Anterior cingulate cortex (tissue), 58 donors: Measurements from ENCODE around the gene TSGA10.
"Not testable (repeated sequence)": the region's sequence is repeated elsewhere in the genome, so short reads cannot be mapped to it uniquely, and the experiment has no call there.

Source experiments
- DNase-seq, 58 donors: peaks; one replicate each; lab custom pipeline; 2025; lab: John Stamatoyannopoulos, UW

TSGA10 gene

DNA sequence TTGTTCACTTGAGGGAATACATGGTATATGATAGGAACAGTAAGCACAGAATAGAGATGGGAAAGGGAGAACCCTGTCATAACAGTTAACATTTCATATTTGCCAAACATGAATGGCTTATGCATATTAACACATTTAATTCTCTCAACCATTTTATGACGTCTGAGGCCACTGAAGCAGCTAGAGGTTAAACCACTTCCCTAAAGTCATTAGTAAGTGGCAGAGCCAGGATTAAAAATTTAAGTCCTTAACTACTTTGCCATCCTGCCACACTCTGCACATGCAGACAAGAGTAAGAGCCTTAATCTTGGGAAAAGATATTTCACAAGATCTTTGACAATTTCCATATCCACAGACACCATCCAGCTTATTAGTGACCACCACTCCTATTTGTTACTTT lies 2.1 kb upstream of the TSGA10 start:
- no peak for DNase-seq

DNA sequence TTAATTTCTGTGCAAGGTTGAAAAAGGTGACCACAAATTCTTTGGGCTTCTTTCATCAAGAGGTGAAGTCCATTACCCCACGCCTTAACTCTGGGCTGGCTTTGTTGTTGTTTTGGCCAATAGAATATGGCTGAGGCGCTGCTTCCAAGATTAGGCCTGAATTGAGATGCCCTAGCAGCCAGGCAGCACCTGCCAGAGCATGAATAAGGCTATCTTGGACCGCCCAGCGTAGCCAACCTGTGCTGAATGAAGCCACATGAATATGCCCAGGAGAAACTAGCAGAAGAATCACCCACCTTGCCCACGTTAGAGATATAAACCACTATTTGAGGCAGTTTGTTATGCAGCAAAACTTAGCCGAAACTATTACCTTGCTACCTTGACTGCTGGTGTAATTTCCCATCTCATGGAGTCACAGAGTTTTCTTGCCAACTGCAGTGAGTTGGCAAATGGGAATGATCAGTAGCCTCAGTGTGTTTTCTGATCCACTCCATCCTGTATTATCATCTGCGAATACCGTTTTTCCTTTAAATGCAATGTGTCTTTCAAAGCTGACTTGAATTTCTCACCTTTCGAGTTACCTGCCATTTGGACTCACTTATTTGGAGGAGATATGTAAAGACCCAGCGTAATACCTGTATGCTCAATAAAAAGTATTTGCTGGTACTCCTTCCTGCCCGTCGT lies 679 bp downstream of the TSGA10 start:
- DNase-seq, result peak in 3 of 58 donors; percentile 0 to 4 (median 2)

DNA sequence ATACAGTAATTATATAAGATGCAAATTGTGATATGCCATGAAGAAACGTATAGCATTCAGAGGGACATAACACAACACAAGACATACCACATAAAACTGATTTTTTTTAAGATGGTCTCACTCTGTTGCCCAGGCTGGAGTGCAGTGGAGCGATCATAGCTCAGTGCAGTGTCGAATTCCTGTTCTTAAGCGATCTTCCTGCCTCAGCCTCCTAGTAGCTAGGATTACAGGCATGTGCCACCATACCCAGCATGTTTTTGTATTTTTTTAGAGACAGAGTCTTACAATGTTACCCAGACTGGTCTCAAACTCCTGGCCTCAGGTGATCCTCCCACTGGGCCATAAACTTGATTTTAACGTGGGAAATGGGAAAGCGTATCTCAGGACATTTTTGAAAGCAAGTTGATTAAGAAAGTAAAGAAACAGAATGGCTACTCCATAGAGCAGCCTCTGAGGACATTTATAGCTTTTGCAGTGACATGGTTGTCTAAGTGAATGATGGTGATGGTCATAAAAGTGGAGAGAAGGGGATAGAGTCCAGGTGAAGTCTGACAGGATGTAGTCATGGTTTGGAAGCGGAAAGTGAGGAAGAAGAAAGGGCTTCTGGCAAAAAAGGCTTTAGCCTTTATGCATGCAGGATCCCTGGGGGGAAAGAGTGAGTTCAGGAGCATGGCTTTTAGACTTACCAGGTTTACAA lies 2.4 kb downstream of the TSGA10 start:
- DNase-seq, result no peak

DNA sequence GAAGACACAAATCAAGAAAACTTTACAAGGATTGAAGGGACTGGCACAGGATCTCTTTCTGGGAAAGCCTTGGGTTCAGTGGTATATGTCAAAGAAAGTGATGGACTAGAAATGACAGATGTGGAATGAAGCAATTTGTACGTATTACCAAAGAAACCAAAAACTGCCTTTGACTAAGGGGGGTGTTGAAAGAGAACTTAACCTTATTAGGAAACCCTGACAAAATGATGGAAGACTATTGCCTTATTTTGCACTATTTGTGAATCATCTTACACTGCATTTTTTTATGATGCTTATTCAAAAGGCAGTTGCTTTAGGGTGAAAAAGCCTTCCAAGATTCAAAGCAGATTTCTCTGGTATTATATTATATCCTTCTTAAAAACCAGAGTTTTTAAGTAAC lies 4.0 kb downstream of the TSGA10 start:
- no peak for DNase-seq

DNA sequence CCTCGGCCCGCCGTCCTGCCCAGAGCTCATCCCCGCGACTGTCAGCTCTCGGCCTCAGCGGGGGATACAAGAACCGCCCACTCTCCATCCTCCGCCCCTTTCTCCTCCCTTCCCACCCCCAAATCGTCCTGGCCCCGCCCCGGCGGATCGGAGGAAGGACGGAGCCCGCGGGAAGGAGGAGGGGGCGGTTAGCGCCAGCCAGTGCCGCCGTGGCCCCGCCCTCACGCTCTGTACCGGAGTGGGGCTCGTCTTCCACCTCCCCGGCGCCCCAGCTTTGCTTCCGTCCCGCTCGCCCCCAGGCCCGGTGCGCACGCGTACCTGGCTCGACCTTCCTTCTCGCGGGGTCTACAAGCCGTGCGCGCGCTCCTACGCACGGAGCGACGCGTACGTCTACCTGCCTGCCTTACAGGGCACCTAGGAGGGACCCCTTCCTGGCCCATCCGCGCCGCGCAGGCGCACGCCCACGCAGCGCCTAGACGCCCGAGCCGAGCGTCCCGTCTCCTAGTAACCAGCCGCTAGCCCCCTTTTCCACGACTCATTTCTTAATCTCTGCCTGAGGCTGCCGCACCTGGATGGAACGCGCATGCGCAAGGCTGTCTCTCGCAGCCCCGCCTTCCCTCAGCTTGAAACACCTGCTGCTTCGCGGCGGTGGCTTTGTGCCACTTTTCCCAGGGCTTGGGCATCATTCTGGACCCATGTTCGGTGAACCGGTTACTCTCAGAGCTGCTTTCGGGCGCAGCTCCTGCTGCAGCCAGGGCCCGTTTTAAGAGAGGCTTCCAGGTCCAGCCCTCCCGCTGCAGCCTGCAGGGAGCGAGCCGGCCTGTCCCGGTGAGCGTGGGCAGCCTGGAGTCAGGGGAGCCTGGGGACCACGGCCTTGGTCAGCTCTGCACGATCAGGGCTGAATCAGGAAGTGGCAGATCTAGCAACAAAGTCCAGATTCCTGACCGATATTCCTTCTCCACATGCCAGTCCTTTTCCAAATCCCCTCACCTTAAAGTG lies 13.3 kb downstream of the TSGA10 start, which contains the start of gene C2orf15:
Gene C2orf15 (plus strand): TSS at position 598 of the 999 bp plus-strand sequence. CDS start 8,852 bp downstream, outside the sequence.
- peak; percentile 76 to 96 (median 91) for DNase-seq

DNA sequence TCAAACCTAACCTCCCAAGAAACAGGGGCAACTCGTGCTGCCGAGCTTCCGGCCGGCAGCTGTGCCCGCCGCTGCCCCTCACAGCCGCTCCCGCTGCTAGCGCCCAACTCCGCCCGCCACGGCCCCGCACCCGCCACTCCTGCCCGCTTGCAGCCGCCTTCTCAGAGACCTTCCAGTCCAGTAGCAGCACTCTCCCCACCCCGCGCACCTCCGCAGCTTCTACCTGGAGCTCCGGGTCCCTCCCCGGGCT lies 14.0 kb downstream of the TSGA10 start:
- peak in 4 of 58 donors; percentile 64 to 78 (median 78) for DNase-seq

DNA sequence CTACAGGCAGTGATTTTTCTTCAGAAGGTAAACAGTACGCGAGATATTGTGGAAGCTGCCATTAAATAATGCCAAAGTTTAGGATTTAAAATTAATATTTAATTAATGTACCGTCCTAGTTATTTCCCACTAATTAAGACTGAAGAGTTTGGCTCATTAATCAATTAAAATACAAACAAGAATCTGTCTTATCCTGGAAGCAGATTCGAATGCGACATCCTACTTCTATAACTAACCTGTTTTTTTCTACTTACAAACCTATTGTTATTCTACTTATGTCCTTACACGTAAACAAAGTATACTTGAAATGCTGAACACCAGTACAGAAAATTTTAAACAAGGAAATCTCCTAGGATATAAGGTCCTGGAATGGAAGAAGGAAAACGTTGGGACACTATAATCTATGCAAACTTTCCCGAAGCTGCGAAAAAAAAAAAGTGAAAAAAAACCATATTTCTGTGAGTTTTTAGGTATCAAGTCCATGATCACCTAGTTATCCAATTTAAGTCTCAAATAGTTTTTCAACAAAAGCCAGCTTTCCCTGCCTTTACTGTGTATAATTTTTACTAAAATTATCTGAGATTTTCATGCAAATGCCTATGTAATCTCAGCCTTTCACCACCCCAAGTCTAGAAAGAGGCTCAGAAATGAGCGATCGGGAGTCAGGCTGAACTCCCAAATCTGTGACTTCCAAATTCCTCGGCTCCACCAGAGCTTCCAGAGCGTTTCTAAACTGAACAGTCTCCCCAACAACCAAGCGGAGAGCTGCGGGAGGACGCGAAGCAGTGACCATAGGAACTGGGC lies 14.5 kb downstream of the TSGA10 start:
- peak in 1 of 58 donors; percentile 25 for DNase-seq

DNA sequence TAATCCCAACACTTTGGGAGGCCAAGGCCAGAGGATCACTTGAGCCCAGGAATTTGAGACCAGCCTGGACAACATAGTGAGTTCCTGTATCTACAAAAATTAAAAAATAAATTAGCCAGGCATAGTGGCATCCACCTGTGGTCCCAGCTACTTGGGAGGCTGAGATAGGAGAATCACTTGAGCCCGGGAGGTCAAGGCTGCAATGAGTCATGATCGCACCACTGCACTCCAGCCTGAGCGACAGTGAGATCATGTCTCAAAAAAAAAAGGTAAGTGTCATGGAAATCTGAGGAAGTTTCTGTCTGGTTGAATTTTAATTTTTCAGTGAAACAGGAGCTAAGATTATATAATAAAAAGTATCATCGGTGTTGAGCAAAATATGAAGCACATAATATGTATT lies 15.7 kb downstream of the TSGA10 start:
- no peak for DNase-seq

DNA sequence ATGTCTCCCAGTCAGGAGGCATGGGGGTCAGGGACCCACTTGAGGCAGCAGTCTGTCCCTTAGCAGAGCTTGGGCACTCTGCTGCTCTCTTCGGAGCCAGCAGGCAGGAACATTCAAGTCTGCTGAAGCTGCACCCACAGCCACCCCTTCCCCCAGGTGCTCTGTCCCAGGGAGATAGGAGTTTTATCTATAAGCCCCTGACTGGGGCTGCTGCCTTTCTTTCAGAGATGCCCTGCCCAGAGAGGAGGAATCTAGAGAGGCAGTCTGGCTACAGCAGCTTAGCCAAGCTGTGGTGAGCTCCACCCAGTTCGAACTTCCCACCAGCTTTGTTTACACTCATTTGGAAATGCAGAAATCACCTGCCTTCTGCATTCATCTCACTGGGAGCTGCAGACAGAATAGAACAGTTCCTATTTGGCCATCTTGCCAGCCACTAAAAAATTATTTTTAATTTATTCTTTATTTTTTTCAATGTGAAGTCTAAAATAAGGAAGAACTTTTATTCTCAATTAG lies 19.6 kb downstream of the TSGA10 start:
- not testable (repeated sequence) for DNase-seq

DNA sequence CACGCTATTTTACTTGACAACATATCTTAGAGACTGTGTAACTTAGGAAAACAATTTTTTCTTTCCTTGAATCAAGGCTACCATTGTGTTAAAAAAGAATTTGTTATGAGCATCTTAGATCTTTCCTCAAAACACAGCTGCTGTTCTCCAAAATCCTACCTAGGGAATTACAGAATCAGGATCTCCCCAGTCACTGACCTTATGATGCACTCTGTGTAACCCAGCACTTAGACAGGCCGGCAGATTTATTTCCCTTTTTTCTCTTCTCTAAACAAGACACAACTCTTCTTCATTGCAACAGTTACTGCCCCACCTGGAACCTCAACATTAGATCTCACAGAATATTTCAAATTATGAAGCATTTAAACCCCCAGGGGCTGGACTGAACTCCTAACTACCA lies 26.8 kb downstream of the TSGA10 start:
- no peak for DNase-seq

DNA sequence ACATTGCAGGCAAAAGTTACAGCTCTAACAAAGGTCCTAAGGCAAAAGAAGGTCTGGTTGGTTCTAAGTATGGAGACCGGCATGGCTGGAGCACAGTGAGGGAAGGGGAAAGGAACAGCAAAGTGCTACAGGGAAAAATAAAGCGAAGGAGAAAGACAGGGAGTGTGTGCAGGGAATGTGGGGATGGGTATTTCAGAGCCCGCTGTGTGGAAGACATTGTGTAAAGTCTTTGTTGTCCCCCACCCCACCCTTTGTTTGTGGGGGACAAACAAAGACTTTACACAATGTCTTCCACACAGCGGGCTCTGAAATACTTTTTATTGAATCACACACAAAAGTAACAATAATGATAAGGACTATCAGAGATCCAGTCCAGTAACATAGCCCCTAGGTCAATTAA lies 42.1 kb downstream of the TSGA10 start:
- DNase-seq, result peak in 9 of 58 donors; percentile 3 to 59 (median 15)

DNA sequence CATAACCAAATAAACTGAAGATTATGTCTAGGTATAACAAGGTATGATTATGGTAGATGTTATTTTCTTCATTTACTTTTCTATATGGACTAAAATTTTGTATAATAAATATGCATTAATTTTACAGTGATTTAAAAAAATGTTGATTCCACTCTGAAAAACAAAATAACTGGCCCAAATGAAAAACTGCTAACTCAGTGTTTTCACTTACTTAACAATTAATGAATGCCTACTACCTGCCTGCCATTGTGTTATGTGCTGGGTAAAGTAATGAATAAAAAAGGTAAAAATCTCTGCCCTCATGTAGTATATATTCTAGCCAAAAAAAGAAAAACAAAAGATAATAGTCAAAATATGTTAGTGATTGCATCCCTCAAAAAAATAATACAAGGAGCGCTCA lies 42.8 kb downstream of the TSGA10 start:
- no peak for DNase-seq

DNA sequence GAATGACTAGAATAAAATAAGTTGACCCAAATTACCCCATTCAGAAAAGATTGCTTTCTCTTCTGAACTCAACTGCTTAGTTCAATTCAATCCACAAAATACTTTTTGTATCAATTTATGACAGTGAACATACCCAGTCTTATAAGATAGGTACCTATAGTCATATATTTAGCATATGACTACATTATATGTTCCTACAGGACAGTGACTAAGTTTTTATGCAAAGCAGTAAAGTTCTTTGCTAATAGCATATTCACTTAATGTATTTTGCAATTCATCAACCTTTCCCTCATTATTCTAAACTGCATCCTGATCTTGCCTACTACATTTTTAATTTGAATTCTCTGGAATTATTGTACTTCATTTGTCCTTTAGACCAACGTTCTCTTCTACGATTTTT lies 43.5 kb downstream of the TSGA10 start:
- DNase-seq, result no peak

DNA sequence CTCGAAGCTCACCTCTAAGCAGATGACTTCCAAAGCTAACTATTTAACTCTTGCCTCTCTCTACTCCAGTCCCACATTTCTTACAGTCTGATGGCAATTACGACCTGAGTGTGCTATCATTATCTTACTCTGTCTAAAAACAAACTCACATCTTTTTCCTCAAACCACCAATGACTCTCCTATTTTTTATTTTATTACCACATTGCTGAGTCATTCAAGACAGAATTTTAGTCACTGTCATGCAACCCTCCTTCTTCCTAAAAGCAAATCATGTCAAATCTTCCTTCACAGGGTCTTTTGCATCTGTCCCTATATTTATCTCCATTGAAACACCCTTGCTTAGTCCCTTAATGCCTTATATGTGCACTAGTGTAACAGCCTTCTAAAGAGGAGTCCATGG lies 47.8 kb downstream of the TSGA10 start:
- DNase-seq, result no peak

DNA sequence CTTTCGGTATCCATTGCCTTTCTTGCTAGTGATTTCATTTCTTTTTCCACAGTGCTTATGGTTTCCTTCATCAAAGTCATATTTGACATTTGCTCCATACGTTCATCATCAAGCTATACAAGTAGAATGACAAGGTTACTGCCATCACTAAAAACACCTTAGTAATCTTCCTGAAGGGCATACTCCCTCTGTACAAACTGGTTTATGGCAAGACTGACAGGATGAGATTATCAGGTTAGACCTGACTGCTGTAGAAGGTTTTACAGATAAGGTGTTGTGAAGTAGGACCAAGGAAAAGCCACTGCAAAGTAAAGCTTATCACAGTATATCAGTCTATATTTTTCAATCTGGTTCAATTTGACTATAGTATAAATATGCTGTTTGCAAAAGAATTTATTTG lies 50.7 kb downstream of the TSGA10 start:
- DNase-seq, result no peak

DNA sequence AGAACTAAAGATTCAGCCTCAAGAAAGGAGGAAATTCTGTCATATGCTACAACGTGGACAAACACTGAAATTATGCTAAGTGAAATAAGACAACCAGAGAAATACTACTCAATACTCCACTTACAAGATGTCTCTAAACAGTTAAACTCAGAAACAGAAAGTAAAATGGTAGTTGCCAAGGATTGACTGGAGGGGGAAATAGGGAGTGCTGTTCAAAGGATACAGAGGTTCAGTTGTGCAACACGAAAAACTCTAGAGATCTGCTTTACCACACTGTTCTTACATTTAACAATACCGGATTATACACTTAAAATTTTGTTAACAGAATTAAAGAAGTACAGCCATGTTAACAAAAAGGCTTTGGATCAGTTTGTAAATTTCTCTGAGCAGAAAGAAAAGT lies 53.0 kb downstream of the TSGA10 start:
- no peak for DNase-seq

DNA sequence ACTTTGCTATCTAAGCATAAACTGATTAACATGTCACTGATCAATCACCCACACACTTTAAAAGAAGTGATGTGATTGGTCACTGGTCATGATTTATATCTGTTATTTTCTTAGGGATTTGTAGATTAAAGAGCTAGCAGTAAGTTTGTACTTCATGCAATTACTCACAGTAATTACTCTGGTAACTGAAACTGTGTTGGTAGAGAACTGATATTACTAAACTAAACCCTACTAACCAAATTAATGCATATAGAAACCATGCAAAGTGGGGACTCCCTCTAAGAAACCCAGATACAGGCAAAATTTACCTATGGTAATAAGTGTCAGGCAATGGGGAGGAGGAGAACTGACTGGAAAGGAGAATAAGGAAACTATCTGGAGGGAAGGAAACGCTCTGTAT lies 58.0 kb downstream of the TSGA10 start:
- no peak for DNase-seq

DNA sequence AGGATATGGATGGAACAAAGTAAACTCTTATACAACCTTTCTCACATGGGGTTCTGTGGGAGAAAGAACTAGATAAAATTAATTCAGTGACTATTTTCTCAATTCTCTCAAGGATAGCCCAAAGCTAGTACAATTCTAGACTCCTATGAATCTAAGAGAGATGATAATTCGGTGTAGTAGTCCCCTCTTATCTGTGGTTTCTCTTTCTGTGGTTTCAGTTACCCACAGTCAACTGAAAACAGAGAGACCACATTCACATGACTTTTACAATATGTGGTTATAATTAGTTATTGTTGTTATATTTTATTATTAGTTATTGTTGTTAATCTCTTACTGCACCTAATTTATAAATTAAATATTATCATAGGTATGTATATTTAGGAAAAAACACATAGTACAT lies 66.7 kb downstream of the TSGA10 start:
- DNase-seq, result no peak

DNA sequence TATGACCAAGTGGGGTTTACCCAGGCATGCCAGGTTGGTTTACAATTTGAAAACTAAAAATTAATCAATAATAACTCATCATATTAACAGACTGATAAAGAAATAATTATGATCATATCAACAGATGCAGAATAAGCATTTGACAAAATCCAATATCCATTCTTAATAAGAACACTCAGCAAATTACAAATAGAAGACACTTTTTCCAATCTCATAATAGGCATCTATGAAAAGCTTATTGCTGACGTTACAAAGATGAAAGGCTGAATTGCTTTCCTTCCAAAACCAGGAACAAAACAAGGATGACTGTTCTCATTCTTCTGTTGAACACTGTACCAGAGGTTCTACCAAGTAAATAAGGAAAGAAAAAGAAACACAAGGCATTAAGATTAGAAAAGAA lies 68.4 kb downstream of the TSGA10 start:
- no peak for DNase-seq

DNA sequence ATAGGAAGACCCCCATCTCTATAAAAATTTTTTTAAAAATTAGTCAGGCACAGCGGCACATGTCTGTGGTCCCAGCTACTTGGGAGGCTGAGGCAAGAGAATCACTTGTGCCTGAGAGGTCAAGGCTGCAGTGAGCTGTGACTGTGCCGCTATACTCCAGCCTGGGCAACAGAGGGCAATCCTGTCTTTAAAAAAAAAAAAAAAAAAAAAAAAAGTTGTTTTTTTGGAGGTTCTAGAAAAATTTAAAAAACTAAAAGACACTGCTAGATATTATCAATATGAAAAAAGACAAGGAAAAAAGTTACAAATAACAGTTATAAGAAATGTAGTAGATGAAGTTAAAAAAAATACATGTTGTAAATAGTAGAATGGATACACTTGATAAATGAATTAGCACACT lies 69.3 kb downstream of the TSGA10 start:
- DNase-seq, result no peak
